Fibroblast of skin of left biceps (primary cell): ENCODE measurements around the gene ARMC7.

ENCODE experiments used
- DNase-seq, 2 experiments: peaks; one replicate each; pipeline ENCODE4 v3.0.0-alpha.2; 2013; ENCODE audit warnings: low read depth in 2 of 2

Gene ARMC7

DNA sequence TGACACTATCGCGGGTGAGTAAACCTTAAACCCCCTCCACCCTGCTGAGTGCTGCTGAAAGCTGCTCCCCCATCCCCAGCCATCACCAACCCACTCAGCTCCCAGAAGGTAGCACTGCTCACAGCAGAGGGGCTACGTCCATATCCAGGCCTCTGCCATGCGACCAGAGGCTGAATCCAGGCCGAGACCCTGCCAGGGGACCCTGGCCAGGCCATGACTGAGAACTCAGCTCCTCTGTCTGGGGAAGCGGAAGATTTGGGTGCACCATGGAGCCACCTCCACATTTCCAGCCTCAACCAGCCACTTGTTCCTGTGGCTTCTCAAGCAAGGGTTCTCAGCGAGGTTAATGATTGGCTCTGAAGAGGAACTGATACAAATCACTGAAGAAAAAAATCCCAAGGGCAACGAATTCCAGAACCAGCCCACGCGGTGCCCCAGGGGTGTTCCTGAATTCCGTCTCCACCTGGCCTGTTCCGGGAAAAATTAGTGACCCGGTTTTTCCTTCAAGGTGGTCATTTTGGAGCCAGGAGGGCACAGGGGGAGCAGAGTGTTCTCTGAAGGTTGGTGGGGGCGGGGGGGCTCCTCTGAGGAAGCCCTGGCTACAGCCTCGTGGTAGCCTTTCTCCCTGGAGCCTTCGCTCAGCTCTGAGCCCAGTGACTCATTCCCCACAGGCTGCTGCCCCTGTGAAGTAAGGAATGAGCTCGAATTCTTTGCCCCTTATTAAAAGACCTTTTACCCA lies 31.3 kb upstream of the ARMC7 start:
- DNase-seq: peak in 1 of 2 experiments; percentile 49

DNA sequence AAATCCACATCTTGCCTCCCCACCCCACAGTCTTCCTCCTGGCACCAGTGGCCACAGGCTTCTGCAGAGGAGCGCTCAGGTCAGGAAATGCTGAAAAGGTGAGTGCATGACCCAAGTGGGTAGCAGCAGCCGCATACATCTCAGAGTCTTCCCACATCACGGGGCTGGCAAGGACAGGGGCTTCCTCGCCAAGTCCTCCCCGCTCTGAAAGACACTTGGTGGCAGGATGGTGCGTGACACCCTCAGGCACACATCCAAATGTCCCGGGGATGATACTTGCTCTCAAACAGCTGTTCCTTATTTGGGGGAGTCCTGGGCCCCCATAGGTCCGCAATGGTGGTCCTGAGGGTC lies 30.8 kb upstream of the ARMC7 start:
- no peak for DNase-seq

DNA sequence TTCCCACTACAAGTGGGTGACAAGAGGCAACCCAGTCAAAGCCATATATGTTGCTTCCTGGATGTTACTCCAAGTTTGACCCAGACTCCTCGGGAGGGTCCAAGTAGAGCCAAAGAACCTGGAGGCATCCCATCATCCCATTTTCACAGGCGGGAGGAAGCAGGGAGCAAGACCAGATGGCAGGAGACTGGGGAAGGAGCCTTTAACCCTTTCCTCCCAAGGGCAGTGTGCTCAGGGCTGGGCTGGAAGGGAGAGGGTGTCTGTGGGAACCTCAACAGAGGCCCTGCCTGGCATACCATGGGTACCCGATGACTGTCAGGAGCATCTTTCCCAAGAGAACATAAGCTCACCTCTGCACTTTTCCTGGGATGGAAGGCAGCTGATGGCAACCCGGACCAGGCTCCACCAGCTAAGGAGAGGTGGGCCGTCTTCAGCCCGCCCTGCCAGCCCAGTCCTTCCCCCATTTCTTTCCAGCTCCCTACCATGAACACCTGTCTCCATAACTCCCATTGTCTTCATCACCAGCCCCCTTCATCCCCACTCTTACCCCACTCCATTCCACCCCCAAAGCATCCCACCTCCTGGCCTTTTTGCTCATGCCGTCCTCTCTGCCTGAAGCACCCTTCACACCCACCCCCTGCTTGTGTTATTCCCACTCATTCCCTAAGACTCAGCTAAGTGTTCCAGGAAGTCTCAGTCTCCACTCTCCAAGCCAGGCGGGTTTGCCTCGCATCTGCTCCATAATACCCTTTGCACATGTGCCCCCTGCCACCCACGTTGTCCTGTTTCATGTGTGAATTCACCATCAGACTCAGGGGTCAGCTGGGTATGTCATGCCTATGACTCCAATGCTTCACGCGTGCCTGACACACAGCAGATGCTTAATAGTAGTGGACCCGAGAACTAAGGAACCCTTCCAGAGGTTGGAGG lies 27.9 kb upstream of the ARMC7 start:
- DNase-seq: no peak

DNA sequence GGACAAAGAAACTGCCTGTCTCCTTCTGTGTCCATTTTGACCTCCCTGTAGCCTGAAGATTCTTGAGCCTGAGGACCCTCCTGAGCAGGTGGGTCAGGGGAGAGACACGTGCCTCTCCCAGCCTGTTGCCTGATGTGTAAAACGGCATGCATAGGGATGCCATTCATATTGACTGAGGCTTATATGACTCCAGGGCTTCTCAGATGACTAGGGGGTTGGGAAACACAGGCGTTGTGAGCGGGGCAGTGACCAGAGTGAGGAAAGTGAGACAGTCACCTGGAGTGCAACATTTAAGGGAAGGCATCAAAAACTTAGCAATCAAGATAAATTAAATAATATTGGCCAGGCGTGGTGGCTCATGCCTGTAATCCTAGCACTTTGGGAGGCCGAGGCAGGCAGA lies 27.1 kb upstream of the ARMC7 start:
- no peak for DNase-seq

DNA sequence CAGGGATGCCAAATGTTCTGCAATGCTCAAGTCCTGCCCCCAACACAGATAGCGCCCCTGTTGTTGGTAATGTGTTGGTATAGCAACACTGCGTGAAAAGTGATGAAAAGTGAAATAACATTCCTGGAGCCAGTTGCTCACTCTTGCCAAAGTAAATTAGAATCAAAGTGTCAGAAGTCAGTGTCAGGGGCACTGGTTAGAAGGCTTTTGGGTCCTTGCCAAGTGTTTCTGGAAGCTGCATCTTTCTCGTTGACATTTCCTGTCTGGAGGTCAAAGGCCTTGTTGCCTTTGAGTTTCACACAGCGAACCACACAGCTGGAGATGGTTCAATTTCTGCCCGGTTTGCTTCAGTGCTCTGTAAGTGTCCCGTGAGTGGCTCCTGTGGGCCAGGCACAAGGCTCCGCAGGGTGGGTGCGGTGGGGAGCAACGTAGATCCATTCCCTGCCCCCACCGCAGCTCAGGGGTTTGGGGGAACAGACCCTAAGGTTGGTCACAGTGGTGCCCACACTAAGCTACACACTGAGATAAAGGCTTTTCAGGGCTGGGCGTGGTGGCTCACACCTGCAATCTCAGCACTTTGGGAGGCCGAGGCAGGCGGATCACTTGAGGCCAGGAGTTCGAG lies 25.6 kb upstream of the ARMC7 start:
- no peak for DNase-seq

DNA sequence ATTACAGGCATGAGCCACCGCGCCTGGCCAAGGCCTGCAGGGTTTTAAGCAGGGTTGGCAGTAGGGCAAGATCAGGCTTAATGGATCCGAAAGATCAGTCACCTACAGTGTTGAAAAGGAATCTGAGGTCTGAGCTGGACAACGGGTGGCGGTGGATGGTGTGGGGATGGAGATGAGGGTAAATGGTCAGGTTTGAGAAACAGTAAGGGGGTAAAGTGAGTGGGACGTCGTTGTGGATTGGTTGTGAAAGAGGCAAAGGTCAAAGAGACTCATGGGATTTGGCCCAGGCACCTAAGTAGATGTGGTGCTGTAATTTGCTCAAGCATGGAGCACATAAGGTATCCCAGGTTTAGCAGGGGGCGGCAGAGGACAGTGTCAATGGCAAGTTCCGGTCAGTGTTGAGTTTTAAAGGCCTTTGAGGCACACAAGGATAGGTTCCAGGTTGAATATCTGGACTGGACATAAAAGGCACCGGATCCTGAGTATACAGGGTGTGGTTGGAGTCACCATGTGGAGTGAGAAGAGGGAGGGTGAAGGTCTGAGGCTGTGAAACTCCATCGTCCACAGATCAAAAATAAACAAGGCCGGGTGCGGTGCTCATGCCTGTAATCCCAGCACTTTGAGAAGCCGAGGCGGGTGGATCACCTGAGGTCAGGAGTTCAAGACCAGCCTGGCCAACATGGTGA lies 23.1 kb upstream of the ARMC7 start:
- DNase-seq: no peak

DNA sequence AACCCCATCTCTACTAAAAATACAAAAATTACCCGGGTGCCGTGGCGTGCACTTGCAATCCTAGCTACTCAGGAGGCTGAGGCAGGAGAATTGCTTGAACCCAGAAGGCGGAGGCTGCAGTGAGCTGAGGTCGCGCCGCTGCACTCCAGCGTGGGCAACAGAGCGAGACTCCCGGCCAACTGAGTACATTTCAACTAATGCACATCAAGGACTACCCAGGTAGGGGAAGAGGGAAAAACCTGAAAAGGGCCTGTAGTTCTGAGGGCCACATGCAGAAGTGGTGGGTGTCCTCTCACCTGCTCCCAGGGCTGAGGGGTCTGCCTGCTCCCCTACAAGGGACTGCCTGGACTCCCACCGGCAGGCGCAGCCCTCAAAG lies 22.6 kb upstream of the ARMC7 start:
- no peak for DNase-seq

DNA sequence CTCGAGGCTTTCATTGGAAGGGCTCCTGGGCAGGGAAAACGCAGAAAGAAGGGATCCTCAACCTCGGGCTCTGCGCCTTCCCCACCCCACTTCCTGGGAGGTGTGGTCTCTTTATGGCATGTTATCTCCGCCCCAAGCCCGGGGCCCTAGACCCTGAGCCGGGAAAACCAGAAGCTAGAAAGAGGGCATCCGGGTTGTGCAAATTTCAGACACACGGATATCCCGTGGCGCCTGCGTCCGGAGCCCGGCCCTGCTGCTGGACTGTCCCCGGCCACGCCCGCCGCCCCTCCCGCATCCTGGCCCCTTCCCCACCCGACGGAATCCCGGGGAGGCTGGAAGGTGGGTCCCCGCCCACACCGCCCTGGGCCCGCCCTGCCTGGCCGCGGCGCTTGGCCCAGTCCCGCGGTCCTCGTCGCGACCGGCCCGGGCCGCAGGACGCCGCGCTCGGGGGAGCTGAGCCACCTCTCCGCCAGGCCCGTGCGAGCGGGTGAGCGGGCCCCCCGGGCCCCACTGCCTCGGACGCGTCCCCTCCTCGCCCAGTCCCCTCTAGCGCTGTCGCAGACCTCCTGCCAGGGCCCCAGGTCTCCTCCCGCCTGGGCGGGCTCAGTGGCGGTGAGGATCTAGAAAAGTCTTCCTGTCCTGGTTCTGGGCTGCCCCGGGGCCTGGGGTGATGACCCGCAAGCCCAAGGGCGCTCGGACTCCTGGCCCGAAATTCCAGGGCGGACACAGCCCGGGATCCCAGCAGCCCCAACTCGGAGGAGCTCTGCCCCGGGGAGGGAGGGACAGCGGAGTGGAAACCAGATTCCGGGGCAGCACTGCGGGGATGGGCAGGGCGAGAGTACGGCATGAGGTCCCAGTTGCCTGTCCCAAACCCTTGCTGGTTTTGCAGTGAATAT lies 22.0 kb upstream of the ARMC7 start, which contains the start of gene SLC16A5:
TSS of gene SLC16A5 (plus strand) at position 397 of the 896 bp plus-strand sequence. CDS start 5,683 bp downstream, outside the sequence.
- no peak for DNase-seq

DNA sequence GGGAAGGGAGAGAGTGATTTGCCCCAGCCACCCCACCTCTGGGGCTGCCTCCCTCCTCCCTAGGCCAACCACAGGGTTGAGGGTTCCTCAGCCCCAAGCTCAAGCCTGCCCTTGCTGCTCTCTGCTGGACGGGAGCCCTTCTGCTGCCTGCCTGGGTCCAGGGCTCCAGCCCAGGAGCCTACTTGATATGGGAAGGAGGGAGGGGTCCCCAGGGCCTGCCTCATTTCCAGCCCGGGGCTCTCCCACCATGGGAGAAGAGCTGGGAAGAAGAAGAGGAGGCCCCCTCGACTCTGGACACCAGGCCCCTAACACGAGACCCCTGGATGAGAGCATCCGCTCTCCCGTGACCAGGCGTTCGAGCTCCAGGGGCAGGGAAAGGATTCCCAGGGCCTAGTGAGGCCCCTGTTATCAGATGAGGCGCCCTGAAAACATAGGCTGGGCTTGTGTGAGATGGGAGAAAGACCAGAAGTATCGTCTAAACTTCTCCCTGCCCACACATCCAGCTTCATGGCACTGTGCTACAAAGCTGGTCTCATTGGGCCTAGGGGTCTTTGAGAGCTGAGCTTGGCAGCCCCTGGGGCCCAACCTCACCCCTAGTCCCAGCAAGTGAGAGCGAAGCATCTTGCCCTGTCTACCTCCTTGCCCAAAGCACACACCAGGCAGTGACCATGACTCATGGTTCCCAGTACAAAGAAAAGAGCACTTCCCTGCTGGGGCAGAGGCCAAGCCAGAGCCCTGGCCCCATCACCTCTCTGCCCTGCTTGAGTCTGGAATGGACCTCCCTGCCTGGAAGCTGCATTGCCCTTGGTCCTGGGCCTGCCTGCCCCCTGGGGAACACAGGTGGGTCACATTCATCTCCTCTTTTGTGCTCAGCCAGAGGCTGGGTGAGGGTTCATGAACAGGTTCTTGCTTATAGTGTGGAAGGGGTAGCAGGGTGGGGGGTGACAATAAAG lies 21.0 kb upstream of the ARMC7 start:
- no peak for DNase-seq

DNA sequence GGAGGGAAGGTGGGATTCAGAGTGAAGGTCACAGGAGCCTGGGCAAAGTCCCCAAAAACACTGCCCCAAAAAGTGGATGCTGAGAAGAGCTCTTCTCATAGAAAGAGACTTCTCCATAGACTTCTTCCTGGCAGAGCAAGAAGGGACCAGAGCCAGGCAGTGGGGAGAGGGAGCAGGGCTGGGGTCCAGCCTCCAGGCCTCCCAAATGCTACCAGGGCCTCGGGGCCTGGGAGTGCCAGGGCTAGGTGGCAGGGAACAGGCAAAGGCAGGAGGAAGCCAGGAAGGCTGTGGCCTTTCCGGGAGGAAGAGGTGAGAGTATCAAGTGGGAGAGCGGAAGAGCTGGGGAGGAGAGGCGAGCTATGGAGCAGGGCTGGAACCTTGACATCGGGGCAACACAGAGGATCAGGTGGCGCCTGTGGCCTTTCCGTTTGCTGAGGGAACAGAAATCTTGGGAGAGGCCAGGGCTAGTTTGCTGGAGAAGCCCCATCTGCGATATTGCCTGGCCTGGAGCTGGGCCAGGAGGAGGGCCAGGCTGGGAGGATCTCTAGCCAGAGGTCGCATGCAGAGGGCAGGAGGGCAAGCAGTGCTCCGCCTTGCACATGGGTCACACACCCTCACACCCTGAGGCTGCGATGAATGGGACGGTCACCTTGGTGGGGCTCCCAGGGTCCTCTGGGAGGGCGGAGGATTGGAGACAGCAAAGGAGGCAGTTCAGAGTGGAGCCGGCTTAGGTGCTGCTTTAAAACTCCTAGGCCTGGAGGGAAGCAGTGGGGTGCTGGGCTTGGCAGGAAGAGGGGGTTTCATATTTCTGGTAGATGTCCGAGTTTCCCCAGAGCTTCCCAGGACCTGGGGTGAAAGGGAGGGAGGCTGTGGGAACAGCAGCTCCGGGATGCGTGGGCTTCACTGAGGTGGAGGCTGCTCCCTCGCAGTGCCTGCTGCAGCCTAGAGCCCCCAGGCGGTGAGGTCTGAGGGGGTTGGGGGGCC lies 18.6 kb upstream of the ARMC7 start:
- DNase-seq: no peak

DNA sequence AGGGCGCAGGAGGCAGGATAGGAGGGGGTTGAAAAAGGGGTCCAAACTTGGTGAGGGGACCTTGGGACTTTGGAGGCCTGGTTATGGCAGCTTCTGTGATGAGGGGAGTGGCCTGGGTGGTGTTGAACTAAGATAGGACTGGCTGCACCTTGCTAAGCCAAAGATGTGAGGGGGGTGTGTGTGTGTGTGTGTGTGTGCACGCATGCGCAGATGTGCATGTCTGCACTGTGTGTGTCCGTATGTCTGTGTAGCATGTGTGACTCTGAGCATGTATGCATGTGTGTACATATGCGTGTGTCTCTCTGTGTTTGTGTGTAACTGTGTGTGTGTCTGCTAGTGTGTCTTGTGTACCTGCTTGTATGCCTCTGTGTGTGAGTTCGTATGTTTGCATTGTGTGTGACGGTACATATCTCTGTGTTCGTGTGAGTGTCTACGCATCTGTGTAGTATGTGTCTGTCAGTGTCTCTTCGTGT lies 17.9 kb upstream of the ARMC7 start:
- DNase-seq: no peak

DNA sequence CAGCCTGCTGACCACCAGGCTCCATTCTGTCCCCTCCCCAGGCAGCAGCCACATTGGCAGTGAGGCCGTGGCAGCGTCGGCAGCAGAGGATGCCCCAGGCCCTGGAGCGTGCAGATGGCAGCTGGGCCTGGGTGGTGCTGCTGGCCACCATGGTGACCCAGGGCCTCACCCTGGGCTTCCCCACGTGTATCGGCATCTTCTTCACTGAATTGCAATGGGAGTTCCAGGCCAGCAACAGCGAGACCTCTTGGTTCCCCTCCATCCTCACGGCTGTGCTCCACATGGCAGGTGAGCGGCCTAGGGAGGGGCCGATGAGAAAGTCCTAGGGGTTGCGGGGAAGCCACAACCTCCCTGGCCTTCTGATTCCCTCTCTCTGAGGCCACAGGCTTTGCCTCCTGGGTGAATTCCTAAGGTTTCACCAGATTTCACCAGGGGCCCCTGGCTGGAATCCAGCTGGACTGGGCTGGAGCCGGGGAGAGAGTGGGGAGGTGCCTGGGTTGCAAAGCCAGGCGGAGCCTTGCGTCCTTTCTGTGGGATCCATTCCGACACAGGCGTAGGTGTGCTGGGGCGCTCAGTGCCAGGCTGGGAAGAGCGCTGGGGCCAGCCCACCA lies 16.1 kb upstream of the ARMC7 start:
- DNase-seq: no peak

DNA sequence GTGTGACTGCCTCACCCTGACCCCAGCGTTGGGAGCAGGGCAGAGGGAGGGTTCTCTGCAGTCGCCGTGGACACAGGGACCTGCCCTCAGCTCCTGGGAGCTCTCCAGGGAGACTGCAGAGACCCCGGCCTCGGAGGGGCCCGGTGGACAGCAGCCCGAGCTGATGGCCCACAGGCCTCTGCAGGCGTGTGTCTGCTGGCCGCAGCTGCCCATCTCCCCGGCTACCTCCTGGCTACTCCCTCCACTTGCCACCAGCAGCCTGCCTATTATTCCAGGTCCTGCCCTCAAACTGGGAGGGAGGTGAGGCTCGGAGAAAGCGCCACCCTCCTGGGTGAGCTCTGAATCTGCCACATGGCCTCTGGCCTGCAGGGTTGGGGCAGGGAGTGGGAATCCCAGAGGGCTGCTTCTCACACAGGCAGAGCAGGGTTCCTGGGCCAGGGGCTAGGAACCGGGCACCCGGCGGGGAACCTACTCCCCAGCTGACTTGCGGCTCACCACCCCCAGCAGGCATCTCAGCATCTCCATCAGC lies 14.8 kb upstream of the ARMC7 start:
- no peak for DNase-seq

DNA sequence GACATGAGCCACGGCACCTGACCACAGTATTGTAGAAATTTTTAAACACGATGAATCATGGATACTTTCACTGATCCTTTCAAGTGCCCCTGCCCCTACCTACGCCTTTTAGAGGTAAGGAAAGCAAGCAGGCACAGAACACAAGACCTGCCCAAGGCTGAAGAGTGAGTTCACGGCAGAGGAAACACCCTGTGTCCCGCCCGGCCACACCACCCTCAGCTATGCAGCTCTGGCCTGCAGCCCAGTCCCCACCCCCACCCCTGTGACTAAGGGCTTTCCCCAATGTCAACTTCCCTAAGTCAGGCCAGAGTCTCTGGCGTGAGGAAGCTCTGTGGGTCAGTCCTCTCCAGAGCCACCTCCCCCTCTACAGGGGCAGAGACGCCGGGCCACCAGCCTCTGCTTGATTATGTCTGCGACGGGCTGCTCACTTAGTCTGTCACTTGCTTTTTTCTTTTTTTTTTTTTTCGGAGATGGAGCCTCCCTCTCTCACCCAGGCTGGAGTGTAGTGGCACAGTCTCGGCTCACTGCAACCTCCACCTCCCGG lies 13.6 kb upstream of the ARMC7 start:
- no peak for DNase-seq

DNA sequence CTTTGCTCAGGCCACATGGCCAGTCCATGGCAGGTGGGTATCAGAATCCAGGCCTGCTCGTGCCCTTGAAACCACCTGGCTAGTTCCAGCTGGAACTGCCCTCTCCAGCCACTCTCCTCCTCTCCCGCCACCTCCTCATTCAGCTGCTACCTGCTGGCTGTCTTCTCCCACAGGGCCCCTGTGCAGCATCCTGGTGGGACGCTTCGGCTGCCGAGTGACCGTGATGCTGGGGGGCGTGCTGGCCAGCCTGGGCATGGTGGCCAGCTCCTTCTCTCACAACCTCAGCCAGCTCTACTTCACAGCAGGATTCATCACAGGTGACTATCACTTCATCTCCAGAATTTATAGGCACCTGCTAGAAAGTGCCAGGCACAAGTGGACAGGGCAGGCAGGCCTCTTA lies 11.9 kb upstream of the ARMC7 start:
- DNase-seq: no peak

DNA sequence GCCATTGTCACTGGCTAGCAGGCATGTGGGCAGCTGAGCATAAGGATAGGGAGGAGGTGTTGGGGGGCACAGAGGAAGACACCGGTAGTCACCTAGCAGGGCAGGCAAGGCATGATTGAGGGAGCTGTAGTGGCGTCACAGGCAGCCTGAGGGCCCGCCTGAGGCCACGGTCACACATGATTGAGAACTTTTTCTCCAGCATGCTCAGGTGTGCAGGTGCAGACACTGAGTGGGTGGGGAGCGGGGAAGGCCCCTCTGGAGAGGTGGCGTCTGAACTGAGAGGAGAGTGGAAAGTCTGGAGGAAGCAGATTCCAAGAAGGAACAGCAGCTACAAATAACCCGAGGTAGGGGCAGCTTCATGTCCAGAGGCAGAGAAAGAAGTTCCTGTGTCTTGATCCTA lies 10.9 kb upstream of the ARMC7 start:
- DNase-seq: no peak

DNA sequence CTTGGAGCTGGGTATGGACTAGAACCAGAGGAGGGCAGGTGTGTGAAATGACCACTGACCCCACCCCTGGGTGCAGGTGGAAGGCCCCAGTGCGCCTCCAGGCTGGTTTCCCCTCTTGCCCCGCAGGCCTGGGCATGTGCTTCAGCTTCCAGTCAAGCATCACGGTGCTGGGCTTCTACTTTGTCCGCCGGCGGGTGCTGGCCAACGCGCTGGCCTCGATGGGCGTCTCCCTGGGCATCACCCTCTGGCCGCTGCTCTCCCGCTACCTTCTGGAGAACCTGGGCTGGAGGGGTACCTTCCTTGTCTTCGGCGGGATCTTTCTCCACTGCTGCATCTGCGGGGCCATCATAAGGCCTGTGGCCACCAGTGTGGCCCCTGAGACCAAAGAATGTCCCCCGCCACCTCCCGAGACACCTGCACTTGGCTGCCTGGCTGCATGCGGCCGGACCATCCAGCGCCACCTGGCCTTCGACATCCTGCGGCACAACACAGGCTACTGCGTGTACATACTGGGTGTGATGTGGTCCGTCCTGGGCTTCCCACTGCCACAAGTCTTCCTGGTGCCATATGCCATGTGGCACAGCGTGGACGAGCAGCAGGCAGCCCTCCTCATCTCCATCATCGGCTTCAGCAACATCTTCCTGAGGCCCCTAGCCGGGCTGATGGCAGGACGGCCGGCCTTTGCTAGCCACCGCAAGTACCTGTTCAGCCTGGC lies 9.7 kb upstream of the ARMC7 start:
- no peak for DNase-seq
